GM12892 (cell line): Measurements from ENCODE around the gene DEPP1.
A peak's percentile ranks its signal among the peaks of the same experiment; 100 is the strongest.

ENCODE experiments used
- DNase-seq: peaks from one replicate; pipeline ENCODE4 v3.0.0; 2011; ENCODE audit not compliant: insufficient read length
- FAIRE-seq: peaks from 2 replicates; lab custom pipeline; 2011; peaks lifted over from hg19 to GRCh38; lab: Jason Lieb, UNC
- POLR2A ChIP-seq: IDR thresholded peaks from 2 replicates; pipeline ENCODE4 v1.6.1; 2011; ENCODE audit warnings: low read depth, low read length, control low read depth
- POLR2AphosphoS5 ChIP-seq: IDR thresholded peaks from 2 replicates; pipeline ENCODE4 v1.6.1; 2011; ENCODE audit warnings: low read depth, low read length, control low read depth
- TAF1 ChIP-seq: IDR thresholded peaks from 2 replicates; pipeline ENCODE4 v1.6.1; 2011; ENCODE audit warnings: low read depth, mild to moderate bottlenecking, control low read depth, low read length, borderline replicate concordance

DEPP1 gene

GRCh38 chr10:45000752-45001380 is 22.3 kb upstream of the DEPP1 start, which contains the start of gene ZNF22:
Gene ZNF22 (plus strand): TSS chr10:45000923. CDS start chr10:45003369, 2,446 bp downstream.
- DNase-seq (peak; percentile 67), FAIRE-seq (peak; percentile 67)
- TF ChIP-seq TAF1 (peak; percentile 86; the same call in 1 of the 2 replicates), POLR2A (peak; percentile 86), POLR2AphosphoS5 (peak; percentile 58; the same call in 1 of the 2 replicates)

DNA sequence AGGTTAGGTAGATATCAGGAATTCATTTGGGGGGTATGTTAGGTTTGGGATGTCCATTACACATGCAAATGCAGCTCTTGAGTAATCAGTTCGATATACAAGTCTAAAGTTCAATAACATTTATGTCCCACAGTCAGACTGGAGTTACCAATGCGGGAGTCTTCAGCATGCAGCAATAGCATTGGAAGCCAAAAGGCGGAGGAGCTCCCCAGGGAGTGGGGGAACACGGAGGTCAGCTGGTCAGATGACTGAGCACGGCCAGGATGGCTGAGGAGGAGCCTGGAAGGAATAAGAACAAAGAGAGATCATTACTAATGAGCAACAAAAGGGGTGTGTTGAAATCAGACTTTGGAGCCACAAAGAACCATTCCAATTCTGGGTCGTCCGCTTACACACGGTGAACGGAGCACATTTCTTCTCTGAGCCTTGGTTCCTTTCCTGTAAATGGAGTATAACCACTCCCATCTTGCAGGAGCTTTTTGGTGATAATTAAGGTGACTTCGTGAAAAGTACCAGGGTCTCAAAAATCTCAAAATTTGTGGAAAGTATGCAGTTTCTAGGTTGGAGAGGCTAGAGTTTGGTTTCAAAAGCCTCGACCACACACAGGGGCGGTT is 21.6 kb upstream of the DEPP1 start:
- DNase-seq (no peak), FAIRE-seq (peak; percentile 42)
- TF ChIP-seq TAF1, result no peak
- no peak for TF ChIP-seq POLR2A
- no peak for TF ChIP-seq POLR2AphosphoS5

DNA sequence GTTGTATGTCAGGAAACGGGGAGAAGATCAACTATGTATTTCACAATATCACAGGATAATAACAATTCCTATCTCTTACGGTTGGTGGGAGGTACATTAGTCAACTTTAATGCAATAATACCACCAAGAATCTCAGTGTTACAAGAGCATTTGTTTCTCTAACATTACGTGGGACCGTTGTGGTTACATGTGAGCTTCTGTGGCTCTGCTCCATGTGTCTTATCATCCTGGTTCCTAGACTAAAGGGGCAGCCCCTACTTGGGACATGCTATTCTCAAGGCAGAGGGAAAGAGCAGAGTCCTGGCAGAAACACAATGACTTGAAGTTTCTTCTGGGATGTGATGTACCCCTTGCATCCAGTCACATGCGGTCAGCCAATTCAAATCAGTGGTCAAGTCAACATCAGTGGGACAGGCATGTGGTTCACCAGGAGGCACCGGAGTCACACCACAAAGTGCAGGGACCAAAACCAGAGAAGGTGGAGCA is 19.6 kb upstream of the DEPP1 start:
- FAIRE-seq, result no peak
- TF ChIP-seq TAF1 (no peak), POLR2AphosphoS5 (no peak), POLR2A (no peak)
- DNase-seq, result no peak

GRCh38 chr10:44997105-44997748 is 18.6 kb upstream of the DEPP1 start:
- TF ChIP-seq POLR2AphosphoS5, result no peak
- TF ChIP-seq TAF1, result no peak
- no peak for TF ChIP-seq POLR2A
- FAIRE-seq, result no peak
- no peak for DNase-seq

- TF ChIP-seq POLR2A (no peak), TAF1 (no peak), POLR2AphosphoS5 (no peak)
- no peak for DNase-seq
- no peak for FAIRE-seq
These were observed 17.5 kb upstream of the DEPP1 start for GRCh38 chr10:44995914-44996669.

GRCh38 chr10:44995581-44995913 is 16.9 kb upstream of the DEPP1 start:
- TF ChIP-seq POLR2AphosphoS5 (no peak), TAF1 (no peak), POLR2A (no peak)
- DNase-seq, result no peak
- FAIRE-seq, result no peak

GRCh38 chr10:44994752-44995530 is 16.3 kb upstream of the DEPP1 start:
- DNase-seq (no peak), FAIRE-seq (no peak)
- TF ChIP-seq POLR2AphosphoS5 (no peak), TAF1 (no peak), POLR2A (no peak)

DNA sequence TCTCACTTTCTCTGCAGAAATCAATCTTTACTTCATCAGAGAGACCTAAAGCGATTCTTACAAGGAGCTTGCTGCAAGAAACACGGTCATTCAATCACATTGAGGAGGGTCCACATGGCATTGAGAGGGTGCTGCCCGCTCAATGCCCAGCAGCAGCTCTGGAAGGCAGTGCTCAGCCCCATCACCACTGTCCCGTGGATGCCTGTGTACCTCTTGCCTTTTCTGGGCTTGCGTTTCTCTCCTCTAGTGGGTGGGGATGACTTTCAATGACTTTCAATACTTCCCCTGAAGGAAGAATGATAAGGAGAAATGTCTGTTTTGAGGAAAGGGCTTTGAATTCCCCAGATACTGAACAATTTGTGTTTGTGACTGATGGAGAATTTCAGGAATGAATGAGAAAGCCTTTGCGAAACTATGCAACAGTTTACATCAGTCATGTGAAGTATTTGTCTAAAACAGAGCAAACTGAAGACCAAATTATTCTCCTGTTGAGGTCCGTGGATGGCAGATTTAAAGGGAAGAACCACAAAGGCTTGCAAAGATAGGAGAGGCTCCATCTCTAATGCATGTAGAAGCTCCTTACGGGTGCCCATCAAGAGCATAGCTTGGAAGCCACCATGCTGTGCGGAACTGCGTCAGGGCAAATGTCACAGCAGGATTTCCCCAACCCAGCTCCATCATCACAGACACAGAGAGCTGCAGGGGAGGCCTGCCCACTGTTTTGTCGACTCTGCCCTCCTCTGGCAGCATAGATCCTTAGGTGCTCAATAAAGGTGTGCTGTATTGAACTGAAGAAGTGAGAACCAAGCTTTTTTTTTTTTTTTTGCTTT is 15.5 kb upstream of the DEPP1 start:
- DNase-seq (no peak), FAIRE-seq (no peak)

DNA sequence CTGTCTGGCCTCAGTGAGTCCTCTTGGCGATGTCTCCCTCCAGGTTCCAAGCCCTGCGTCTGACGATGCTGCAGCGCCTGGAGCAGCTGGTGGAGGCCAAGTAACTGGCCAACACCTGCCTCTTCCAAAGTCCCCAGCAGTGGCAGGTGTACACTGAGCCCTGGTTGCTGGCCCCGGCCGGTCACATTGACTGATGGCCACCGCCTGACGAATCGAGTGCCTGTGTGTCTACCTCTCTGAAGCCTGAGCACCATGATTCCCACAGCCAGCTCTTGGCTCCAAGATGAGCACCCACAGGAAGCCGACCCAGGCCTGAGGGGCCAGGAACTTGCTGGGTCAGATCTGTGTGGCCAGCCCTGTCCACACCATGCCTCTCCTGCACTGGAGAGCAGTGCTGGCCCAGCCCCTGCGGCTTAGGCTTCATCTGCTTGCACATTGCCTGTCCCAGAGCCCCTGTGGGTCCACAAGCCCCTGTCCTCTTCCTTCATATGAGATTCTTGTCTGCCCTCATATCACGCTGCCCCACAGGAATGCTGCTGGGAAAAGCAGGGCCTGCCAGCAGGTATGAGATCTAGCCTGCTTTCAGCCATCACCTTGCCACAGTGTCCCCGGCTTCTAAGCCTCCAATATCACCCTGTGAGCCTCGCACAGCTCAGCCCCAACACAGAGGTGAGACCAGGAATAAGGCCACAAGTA is 14.8 kb upstream of the DEPP1 start:
- no peak for FAIRE-seq
- no peak for TF ChIP-seq POLR2AphosphoS5
- no peak for TF ChIP-seq POLR2A
- TF ChIP-seq TAF1, result no peak
- no peak for DNase-seq

More for the DNA sequence above, 15.5 kb upstream of the DEPP1 start:
- no peak for TF ChIP-seq POLR2AphosphoS5
- TF ChIP-seq TAF1, result no peak
- no peak for TF ChIP-seq POLR2A
